Activated CD8-positive, alpha-beta memory T cell treated with anti-CD3 and anti-CD28 coated beads, Interleukin-2, amount 50 U/mL, for 24 hours (primary cell): Measurements from ENCODE around the gene ANKRD33.
"Not testable (repeated sequence)": the region's sequence is repeated elsewhere in the genome, so short reads cannot be mapped to it uniquely, and the experiment has no call there.

Experiments used
- DNase-seq: peaks from one replicate; pipeline ENCODE4 v3.0.0-alpha.2; 2020; ENCODE audit errors: extremely low read depth

The ANKRD33 gene

DNA sequence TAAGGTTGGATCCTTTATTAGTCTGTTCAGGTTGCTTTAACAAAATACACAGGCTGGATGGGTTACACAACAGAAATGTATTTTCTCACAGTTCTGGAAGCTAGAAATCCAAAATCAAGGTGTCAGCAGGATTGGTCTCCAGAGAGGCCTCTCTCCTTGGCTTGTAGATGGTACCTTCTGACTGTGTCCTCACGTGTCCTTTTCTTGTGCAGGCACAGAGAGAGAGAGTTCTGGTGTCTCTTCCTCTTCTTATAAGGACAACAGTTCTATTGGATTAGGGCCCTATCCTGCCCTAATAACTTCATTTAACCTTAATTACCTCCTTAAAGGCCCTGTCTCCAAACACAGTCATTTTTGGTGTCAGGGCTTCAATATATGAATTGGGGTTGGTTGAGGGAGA lies 4.6 kb upstream of the ANKRD33 start:
- DNase-seq = no peak

DNA sequence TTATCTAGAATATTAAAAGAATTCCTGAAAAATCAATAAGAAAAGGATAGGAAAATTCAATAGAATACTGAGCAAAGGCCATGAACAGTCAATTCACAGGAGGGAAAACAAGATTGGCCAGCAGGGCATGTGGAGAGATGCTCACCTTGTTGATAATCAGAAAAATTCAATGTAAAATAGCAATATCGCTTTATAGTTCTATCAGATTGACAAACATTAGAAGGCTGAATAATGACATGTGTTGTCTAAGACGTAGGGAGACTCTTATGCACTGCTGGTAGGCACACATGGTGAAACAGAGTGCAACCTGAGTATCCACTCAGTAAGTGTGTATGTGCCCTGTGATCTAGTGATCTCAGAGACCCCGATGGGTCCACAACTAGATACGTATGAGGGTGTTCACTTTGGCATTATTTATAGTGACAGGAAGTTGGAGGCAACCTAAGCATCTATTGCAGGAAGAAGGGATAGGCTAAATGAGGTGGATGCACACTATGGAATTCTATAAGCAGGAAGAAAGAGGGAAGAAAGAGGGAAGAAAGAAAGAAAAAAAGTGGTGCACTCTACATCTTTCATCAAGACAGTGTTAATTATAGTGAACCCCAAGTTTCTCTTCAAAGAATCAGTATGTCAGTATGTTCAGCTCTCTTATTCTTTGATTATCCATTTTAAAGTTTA lies 3.8 kb upstream of the ANKRD33 start:
- no peak for DNase-seq

DNA sequence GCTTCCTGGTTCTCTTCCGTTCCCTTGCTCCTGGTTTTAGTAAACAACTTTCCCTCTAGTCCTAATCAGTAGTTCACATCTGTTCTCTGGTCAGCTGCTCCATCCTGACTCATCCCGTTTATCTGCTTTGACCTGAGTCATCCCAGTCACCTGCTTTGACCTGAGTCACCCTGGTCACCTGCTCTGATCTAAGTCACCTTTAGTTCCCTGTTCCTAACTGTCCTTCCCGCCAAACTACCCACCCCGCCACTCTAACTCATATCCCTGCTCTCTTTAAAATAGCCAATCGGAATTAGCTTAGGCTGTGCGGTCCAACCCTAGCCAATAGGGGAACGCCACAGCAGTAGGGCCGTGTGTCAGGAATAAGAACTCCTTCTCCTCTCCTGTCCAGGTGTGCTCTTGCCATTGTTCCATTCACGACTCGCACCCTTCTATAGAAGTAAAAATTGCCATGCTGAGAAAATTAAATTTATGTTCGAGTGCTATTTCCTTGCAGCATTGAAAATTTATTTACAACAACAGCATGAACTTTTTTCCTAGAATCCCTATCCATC lies 3.1 kb upstream of the ANKRD33 start:
- DNase-seq = no peak

DNA sequence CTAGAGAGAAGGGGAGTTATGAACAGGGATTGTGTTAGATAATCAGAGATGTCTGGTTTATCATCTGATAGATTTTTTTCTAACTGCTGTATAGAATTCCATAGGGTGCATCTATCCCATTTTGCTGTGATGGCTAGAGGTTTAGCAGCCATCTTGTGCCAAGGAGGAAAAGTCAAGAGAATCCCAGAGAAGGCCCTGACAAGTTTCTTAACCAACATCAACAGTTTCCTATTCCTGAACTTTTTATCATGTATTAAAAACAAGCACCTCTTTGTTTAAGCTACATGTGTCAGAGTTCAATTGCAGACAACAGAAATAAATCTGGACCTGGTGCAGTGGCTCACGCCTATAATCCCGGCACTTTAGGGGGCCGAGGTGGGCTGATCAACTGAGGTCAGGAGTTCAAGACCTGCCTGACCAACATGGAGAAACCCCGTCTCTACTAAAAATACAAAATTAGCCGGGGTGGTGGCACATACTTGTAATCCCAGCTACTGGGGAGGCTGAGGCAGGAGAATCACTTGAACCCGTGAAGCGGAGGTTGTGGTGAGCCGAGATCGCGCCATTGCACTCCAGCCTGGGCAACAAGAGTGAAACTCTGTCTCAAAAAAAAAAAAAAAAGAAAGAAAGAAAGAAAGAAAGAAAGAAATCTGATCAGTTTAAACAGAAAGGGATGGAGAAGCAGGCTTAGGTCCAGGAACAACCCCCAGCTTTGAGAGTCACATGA lies 2.4 kb upstream of the ANKRD33 start:
- DNase-seq = not testable (repeated sequence)

DNA sequence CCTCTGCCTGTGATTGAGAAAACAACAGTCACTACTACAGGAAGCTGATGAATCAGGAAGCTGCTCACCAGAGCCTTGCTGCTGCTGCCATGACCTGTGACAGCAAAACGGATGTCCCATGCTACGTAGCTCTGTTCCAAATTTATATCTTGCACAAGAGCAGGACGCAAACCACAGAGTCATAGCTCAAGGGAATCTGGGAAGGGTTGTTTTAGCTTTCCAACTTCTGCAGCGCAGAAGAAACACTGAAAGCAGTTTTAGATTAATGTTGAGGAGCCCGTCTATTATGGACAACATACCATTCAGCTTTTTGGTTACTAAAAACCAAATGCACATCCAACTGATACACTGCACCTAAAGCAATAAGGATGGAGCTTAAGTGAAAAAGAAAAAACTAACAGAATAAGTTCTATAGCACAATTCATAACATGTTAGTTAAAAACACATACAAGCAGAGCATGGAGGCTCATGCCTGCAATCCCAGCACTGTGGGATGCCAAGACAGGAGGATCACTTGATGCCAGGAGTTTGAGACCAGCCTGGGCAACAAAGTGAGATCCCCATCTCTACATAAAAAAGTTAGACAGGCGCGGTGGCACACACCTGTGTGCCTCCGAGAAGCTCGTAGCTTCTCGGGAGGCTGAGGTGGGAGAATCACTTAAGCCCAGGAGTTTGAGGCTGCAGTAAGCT lies 1.7 kb upstream of the ANKRD33 start:
- peak; percentile 18 for DNase-seq

DNA sequence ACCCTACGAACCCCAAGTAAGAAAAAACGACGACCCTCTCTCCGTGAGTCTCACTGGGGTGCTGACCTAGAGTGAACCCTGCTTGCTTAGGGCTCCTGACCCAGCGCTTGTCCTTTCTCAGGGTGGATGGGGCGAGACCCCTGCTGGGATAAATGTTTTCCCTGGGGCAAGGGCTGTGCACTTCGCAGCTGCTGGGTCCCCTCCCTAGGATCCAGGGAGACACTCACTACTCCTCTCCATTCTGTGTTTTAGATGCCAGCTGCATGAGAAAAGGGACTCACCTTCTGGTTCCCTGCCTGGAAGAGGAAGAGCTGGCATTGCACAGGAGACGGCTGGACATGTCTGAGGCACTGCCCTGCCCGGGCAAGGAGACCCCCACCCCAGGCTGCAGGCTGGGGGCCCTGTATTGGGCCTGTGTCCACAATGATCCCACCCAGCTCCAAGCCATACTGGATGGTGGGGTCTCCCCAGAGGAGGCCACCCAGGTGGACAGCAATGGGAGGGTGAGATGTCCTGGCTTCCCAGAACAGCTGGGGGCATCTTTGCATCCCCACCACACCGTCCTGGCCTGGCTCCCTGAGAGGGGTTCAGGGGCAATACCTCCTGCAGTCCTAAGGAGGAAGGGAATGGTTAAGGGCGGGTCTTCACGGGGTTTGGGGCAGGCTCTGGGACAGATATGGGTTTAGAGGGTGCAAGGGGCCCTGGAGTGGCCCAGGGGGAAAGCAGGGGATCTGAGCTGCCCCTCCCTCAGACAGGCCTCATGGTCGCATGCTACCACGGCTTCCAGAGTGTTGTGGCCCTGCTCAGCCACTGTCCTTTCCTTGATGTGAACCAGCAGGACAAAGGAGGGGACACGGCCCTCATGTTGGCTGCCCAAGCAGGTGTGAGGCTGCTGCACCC lies 663 bp downstream of the ANKRD33 start:
- no peak for DNase-seq

DNA sequence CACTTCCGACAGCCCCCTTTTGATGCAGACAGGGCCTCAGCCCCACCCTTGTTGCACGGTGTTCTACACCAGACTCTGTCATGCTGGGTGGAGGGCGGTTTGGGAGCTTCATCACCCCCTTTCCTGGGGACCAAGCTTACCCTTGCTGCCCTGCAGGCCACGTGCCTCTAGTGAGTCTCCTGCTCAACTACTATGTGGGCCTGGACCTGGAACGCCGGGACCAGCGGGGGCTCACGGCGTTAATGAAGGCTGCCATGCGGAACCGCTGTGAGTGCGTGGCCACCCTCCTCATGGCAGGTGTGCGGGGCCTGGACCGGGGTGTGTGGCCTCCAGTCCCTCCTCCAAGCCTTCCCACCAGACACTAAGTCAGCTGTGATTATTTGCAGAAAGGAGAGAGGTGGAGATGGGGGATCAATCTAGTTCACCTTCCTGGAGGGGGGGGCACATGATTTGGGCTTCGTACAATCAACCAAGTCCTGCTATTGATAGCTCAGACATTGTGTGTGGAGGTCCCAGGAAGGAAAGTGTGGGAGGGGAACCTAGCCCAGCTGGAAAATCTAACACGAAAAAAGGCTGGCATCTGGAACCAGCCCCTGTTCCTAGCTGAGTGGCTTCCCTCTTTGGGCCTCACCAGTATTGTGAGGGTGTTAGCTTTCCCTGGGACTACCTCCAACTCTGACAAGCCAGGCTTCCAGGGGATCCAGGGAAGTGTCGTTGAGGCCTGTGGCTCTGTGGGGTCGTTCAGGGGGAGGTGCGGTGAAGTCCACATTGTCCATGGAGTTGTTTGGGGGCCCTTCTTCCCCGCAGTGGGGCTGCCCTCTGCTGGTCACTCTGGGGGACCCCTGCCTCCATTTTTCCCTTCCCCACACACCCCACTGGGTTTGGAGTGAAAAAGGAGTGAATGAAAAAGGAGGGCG lies 1.6 kb downstream of the ANKRD33 start:
- no peak for DNase-seq

DNA sequence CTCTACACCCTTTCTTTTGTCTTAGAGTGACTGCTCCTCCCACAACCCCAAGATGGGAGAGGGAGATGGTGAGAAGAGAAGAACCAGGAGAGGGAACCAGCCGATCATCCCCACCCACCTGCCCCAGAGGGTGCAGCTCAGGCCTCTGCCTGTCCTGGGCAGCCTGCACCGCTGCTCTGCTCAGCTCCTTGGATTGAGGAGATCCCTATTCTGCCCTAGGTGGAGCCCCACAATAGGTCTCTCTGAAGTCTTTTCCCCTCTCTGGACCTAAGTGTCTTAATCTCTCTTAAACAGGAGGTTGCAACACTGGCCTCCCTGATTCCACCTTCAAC lies 2.2 kb downstream of the ANKRD33 start:
- no peak for DNase-seq

DNA sequence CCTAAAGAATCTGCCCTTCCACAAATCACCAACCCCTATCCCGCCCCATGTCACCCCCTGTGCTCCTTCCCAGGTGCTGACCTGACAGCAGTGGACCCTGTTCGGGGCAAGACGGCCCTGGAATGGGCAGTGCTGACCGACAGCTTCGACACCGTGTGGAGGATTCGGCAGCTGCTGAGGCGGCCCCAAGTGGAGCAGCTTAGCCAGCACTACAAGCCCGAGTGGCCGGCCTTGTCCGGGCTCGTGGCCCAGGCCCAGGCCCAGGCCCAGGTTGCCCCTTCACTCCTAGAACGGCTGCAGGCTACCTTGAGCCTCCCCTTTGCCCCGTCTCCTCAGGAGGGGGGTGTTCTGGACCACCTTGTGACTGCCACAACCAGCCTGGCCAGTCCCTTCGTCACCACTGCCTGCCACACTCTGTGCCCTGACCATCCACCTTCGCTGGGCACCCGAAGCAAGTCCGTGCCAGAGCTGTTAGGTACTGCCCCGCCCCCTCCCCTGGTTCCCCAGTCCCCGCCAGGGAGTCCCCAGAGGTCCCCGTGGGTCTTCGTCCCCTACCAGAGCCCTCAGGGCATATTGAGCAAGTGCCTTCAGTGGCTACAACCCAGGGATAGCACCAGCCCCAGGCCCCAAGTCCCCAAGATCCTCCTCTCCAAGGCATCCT lies 2.7 kb downstream of the ANKRD33 start:
- no peak for DNase-seq

DNA sequence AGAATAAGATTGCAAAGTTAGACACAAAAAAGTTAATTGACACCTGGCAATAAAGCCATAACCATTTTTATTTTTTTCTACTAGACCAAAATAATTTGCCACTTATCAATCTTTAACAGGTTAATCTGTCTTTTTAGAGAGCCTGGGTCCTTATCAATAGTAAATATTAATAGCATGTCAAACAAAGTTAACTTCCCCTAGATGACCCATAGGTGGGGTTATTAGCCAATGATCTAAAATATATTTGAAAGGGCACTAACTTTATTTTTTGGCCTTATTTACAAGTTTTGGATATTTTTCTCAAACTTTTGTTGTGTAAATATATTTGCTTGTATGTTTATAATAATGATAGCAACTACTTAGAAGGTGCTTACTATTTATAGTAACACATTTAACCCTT lies 3.9 kb downstream of the ANKRD33 start:
- no peak for DNase-seq

DNA sequence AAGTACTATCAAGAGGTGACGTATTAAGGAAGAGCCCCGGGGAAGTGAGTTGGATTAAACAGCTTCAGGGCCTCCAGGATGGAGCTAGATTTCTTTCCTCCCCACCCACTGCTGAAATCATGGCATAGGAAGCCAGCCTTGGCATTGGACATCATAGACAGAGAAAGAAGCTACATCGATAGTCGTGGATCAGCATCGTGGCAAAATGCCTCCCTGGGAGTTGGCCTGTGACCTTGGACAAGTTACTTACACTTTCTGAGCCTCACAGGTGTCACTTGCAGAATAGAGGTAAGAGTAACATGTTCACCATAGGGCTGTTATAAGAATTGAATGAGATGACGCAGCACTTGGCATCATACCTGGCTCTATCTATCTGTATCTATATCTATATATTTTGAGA lies 5.9 kb downstream of the ANKRD33 start:
- no peak for DNase-seq

DNA sequence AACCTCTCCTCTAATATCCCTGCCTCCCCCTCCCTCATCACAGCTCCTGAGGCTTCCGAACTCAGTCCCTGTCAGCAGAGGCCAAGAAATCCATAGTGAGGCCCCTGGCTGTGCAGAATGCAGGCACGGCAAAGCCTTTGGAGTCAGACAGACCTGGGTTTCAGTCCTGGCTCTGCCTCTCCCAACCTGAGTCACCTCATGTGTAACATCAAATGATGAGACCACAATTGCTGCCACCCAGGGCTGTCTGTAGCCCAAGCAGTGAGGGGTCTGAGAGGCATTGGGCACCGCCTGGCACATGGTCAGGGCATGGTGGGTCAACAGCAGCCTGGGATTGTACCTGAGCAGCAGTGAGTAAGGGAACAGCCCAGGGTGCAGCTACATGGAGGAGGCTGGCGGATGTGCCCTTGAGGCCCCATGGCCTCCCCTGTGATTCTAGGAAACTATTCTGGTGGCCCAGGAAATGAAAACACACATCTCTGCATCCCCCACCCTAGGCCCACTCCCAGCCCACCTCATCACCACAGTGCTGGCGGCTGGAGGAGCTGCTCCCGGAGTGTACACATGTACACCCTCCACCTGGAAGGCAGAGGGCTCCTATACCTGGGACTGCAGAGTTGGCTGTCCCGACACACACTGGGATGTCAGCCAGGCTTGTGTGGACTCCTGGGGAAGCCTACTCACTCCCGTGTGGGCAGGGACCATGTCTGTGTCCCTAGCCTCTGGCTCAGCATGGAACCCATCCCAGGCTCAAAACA lies 7.7 kb downstream of the ANKRD33 start:
- no peak for DNase-seq

DNA sequence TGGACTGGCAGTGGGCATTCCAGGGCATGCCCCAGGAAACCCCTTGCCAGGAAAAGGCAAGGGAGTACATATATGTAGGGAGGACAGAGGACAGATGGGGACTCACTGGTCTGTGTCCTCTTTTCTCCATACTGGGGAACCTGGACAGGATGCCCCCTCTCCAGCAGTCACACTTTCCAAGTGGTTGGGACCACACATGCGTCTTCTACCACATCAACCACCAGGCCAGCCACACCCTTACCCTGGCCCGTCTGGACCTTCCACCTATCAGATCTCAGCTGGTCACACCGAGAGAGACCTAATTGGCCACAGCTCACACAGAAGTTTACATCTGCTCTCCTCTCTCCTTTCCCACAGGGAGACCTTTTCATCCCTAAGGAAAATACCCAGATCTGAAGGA lies 8.3 kb downstream of the ANKRD33 start:
- no peak for DNase-seq

DNA sequence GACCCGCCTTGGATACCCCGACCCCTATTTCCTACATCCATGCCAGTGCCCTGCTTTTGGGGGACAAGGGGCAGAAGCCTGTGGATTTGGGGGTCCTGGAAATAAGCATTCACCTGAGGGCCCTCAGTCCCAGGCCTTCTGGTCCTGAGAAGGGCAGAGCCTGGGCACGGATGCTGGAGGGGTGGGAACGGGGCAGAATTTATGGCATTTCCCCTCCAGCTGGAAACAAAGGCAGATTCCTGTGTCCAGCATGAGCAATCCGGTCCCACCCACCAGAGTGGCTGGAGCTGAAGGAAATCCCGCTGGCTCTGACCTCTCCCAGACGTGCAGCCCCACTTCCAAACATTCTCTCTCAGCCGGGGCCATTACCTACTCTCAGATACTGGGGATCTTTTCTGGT lies 9.3 kb downstream of the ANKRD33 start:
- DNase-seq = no peak

DNA sequence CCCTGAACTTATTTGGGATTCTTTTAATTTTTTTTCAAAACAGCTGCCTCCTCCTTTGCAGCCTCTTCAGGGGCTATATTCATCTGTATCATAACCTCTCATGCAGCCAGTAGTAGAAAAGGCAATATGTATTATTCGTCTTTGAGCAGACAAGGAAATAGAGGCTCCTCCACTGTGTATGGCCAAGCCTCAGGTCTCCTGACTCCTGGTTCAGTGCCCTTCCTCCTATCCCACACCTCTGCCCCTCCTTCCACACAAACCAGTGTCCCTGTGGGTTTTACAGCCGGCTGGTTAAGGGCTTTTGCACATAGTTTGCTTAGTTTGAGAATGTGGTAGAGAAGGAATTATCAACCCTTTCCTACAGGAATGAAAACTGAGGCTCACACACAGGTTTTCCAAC lies 10.6 kb downstream of the ANKRD33 start:
- no peak for DNase-seq

DNA sequence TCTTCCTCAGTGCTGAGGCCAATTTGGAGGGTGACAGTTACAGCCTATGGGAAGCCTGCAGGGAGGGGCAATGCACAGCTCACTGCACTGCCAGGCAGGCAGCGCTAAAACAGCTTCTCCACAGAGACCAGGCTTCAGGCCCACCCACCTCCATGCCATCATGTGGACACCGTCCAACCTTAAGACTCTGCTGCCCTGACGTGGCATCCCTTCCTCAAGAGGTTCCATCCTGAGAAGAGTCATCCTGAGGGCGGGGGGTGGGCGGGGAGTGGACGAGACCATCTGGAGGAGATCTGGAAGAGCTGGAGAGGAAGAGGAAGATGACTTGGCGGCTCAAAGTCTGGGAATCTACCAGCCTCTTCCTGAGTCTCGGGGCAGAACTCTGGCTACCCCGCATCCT lies 11.0 kb downstream of the ANKRD33 start:
- DNase-seq = no peak

DNA sequence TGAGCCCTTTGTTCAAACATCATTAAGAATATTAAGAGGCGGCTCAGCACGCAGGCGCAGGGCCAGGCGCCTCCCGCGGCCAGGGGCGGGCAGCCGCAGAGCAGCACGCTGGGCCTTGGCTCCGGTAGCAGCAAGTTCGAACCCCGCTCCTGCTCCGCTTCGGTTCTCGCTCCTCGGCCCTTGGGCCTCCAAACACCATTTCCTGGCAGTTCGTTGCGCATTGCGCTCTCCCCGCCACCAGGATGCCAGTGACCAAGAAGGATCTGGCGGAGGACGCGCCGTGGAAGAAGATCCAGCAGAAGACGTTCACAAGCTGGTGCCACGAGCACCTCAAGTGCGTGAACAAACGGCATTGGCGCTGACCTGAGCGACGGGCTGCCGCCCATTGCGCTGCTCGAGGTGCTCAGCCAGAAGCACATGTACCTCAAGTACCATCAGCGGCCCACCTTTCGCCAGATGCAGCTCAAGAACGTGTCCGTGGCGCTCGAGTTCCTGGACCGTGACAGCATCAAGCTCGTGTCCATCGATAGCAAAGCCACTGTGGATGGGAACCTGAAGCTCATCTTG lies 12.5 kb downstream of the ANKRD33 start:
- DNase-seq = no peak

DNA sequence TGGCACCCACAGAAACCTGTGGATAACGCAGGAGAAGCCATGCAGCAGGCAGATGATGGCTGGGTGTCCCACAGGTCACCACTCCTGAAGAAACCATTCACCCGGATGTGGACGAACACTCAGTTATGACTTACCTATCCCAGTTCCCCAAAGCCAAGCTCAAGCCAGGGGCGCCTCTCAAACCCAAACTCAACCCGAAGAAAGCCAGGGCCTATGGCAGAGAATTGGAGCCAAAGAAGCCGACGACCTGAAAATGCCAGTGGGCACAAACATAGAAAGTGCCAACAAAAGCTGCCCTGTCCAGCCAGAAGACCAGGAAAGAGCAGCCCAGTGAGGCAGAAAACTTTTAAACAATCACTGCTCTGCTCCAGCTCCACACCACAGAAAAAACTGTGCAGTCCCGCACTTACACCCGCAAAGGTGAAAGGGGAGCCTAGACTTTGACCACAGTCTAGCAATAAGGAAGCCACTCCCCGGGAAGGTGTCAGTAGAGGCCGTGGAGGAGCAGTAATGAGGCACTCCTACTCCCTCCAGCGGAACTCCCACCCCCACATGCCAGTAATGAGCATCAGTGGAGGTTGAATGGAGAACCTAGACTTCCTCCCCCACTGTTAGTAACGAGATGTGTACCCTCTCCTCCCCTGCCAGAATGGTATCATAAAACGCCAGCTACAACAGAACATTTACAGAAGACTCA lies 13.4 kb downstream of the ANKRD33 start:
- DNase-seq = no peak

DNA sequence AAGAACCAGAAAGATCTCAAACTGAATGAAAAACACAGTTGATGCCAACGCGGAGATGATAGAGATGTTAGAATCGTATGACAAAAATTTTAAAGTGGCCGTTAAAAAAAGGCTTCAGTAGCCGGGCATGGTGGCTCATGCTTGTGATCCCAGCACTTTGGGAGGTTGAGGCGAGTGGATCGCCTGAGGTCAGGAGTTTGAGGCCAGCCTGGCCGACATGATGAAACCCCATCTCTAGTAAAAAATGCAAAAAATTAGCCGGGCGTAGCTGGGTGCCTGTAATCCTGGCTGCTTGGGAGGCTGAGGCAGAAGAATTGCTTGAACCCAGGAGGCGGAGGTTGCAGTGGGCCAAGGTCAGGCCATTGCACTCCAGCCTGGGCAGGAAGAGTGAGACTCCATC lies 14.0 kb downstream of the ANKRD33 start:
- no peak for DNase-seq
